Mesothelial cell of epicardium (in vitro differentiated cells): ENCODE data around the gene ARL15. TPM values are rescaled to one million over a fixed set of nuclear protein-coding genes. Genes with fewer than 3 reads are reported as not detected.

Source experiments
- DNase-seq, 2 experiments: peaks; one replicate each; pipeline ENCODE4 v3.0.0; 2021; ENCODE audit warnings: low spot score in 2 of 2; ENCODE audit not compliant: unreplicated experiment in 2 of 2
- H3K27ac Mint-ChIP-seq: 2 replicates; pipeline ENCODE4 v1.8.0; 2021; ENCODE audit warnings: mixed read lengths
- H3K27me3 Mint-ChIP-seq: 2 replicates; pipeline ENCODE4 v1.8.0; 2021; ENCODE audit warnings: low read depth, mixed read lengths
- H3K36me3 Mint-ChIP-seq: 2 replicates; pipeline ENCODE4 v1.8.0; 2021; ENCODE audit warnings: mixed read lengths
- H3K4me1 Mint-ChIP-seq: 2 replicates; pipeline ENCODE4 v1.8.0; 2021; ENCODE audit warnings: mixed read lengths
- H3K4me3 Mint-ChIP-seq: 2 replicates; pipeline ENCODE4 v1.8.0; 2021; ENCODE audit warnings: mild to moderate bottlenecking, moderate library complexity, mixed read lengths
- H3K9me3 Mint-ChIP-seq: 2 replicates; pipeline ENCODE4 v1.8.0; 2021; ENCODE audit warnings: mixed read lengths
- total RNA-seq: library from RNA; stranded (reverse); gene quantifications from 3 replicates; pipeline ENCODE4 v1.2.1, GENCODE V29; 2021
- TF ChIP-seq, protein P1 (sequence below): fragments of 200-600 bp; sonication (generic); IDR thresholded peaks from one replicate; pipeline ENCODE4 v1.5.0; 2021; ENCODE audit warnings: antibody characterized with exemption; ENCODE audit not compliant: unreplicated experiment

ARL15 gene
- total RNA-seq, 1 donor from 2014 or later = 24.8 TPM

GRCh38 chr5:54263447-54263846, 46.9 kb downstream of the ARL15 start:
- TF ChIP-seq, protein P1, sequence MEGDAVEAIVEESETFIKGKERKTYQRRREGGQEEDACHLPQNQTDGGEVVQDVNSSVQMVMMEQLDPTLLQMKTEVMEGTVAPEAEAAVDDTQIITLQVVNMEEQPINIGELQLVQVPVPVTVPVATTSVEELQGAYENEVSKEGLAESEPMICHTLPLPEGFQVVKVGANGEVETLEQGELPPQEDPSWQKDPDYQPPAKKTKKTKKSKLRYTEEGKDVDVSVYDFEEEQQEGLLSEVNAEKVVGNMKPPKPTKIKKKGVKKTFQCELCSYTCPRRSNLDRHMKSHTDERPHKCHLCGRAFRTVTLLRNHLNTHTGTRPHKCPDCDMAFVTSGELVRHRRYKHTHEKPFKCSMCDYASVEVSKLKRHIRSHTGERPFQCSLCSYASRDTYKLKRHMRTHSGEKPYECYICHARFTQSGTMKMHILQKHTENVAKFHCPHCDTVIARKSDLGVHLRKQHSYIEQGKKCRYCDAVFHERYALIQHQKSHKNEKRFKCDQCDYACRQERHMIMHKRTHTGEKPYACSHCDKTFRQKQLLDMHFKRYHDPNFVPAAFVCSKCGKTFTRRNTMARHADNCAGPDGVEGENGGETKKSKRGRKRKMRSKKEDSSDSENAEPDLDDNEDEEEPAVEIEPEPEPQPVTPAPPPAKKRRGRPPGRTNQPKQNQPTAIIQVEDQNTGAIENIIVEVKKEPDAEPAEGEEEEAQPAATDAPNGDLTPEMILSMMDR = no peak
- H3K4me3 Mint-ChIP-seq = no peak overlapping the region
- DNase-seq = no peak
- H3K27me3 Mint-ChIP-seq = no peaks in the 10 kb centered on the region
- no peak overlapping the region for H3K27ac Mint-ChIP-seq
- no peaks in the 10 kb centered on the region for H3K9me3 Mint-ChIP-seq
- no peaks in the 10 kb centered on the region for H3K4me1 Mint-ChIP-seq
- no peaks in the 10 kb centered on the region for H3K36me3 Mint-ChIP-seq

- Mint-ChIP-seq H3K9me3 (no peaks in the 10 kb centered on the region), H3K4me1 (no peaks in the 10 kb centered on the region), H3K27me3 (no peaks in the 10 kb centered on the region), H3K27ac (no peak overlapping the region), H3K4me3 (no peak overlapping the region), H3K36me3 (no peaks in the 10 kb centered on the region)
- DNase-seq = no peak
- TF ChIP-seq, protein P1 = no peak
Measured at GRCh38 chr5:54261596-54261995, 48.8 kb downstream of the ARL15 start.

GRCh38 chr5:54259981-54260380, 50.4 kb downstream of the ARL15 start:
- DNase-seq = no peak
- no peaks in the 10 kb centered on the region for H3K36me3 Mint-ChIP-seq
- H3K4me1 Mint-ChIP-seq = peaks cover under 1% of the 10 kb centered on the region
- no peaks in the 10 kb centered on the region for H3K9me3 Mint-ChIP-seq
- no peak overlapping the region for H3K4me3 Mint-ChIP-seq
- no peaks in the 10 kb centered on the region for H3K27me3 Mint-ChIP-seq
- TF ChIP-seq, protein P1 = no peak
- H3K27ac Mint-ChIP-seq = no peak overlapping the region

DNA sequence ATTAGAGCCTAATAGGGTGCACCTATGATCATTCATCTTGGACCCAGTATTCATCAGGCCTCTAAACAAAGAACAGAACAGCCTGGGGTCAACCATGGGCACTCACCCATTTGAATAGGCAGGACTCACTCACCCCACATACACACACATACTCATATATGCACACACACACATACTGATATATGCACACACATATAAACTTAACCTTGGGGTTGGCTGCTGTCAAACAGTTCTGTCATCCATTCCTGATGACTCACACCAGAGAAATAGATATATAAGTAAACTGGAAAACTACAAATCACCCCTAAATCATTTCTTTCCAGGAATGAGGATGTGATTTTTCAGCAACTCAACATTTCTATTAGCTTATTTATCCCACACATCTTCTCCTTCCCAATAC, 51.3 kb downstream of the ARL15 start:
- no peak for DNase-seq
- TF ChIP-seq, protein P1 = no peak
- H3K4me3 Mint-ChIP-seq = no peak overlapping the region
- peaks cover 4% of the 10 kb centered on the region for H3K4me1 Mint-ChIP-seq
- H3K27ac Mint-ChIP-seq = no peak overlapping the region
- no peaks in the 10 kb centered on the region for H3K9me3 Mint-ChIP-seq
- H3K36me3 Mint-ChIP-seq = no peaks in the 10 kb centered on the region
- H3K27me3 Mint-ChIP-seq = no peaks in the 10 kb centered on the region

- no peak overlapping the region for H3K27ac Mint-ChIP-seq
Measured at GRCh38 chr5:54257366-54258118, 52.8 kb downstream of the ARL15 start.

More at GRCh38 chr5:54257366-54258118, 52.8 kb downstream of the ARL15 start:
- H3K27me3 Mint-ChIP-seq = no peaks in the 10 kb centered on the region
- no peak overlapping the region for H3K4me3 Mint-ChIP-seq
- TF ChIP-seq, protein P1 = no peak
- H3K36me3 Mint-ChIP-seq = no peaks in the 10 kb centered on the region
- H3K9me3 Mint-ChIP-seq = no peaks in the 10 kb centered on the region
- peaks cover 4% of the 10 kb centered on the region for H3K4me1 Mint-ChIP-seq
- DNase-seq = no peak
